HG03280 (cell line): Measurements from ENCODE around the gene BBS9.
"Not testable (repeated sequence)": the region's sequence is repeated elsewhere in the genome, so short reads cannot be mapped to it uniquely, and the experiment has no call there.

Source experiments
- ATAC-seq: cut with Tn5 transposase; IDR thresholded peaks from one replicate; pipeline ENCODE4 v1.9.1; 2021; ENCODE audit warnings: mild to moderate bottlenecking, moderate library complexity; ENCODE audit not compliant: unreplicated experiment

BBS9 gene

GRCh38 chr7:33423646-33424020 lies 294.3 kb downstream of the BBS9 start:
- peak; percentile 90 for ATAC-seq

- no peak for ATAC-seq
Observed at GRCh38 chr7:33425395-33425794, 296.0 kb downstream of the BBS9 start.

- no peak for ATAC-seq
Observed at GRCh38 chr7:33425929-33426678, 296.7 kb downstream of the BBS9 start.

- ATAC-seq, result no peak
Observed at GRCh38 chr7:33428415-33428814, 299.1 kb downstream of the BBS9 start.

- no peak for ATAC-seq
Observed at GRCh38 chr7:33431543-33431942, 302.2 kb downstream of the BBS9 start.

- ATAC-seq, result no peak
Observed at GRCh38 chr7:33432821-33433220, 303.5 kb downstream of the BBS9 start.

GRCh38 chr7:33433357-33433756 lies 304.0 kb downstream of the BBS9 start:
- ATAC-seq, result no peak

- no peak for ATAC-seq
Observed at GRCh38 chr7:33444511-33444910, 315.1 kb downstream of the BBS9 start.

GRCh38 chr7:33446551-33446950 lies 317.2 kb downstream of the BBS9 start:
- ATAC-seq, result no peak

- ATAC-seq, result no peak
Observed at GRCh38 chr7:33448035-33448434, 318.7 kb downstream of the BBS9 start.

- ATAC-seq, result no peak
Observed at GRCh38 chr7:33449847-33450246, 320.5 kb downstream of the BBS9 start.

GRCh38 chr7:33452805-33453502 lies 323.6 kb downstream of the BBS9 start:
- no peak for ATAC-seq

- ATAC-seq, result no peak
Observed at GRCh38 chr7:33457039-33457438, 327.7 kb downstream of the BBS9 start.

- no peak for ATAC-seq
Observed at GRCh38 chr7:33458581-33458980, 329.2 kb downstream of the BBS9 start.

- no peak for ATAC-seq
Observed at GRCh38 chr7:33459340-33459751, 330.0 kb downstream of the BBS9 start.

- no peak for ATAC-seq
Observed at GRCh38 chr7:33463131-33463530, 333.8 kb downstream of the BBS9 start.

GRCh38 chr7:33466203-33466602 lies 336.8 kb downstream of the BBS9 start:
- ATAC-seq, result no peak

- no peak for ATAC-seq
Observed at GRCh38 chr7:33471636-33472242, 342.4 kb downstream of the BBS9 start.

GRCh38 chr7:33472348-33473025 lies 343.1 kb downstream of the BBS9 start:
- no peak for ATAC-seq

GRCh38 chr7:33477719-33478480 lies 348.5 kb downstream of the BBS9 start:
- no peak for ATAC-seq

- ATAC-seq, result not testable (repeated sequence)
Observed at GRCh38 chr7:33484476-33484875, 355.1 kb downstream of the BBS9 start.
